HCT116 (cell line): Measurements from ENCODE around the gene ZFP36.

Experiments
- CEBPB ChIP-seq: IDR thresholded peaks from 2 replicates; pipeline ENCODE4 v1.6.1; 2012; ENCODE audit warnings: low read depth
- CTCF ChIP-seq, 3 experiments: fragments of 200-600 bp in 1 of 3; sonication (generic) in 1 of 3; IDR thresholded peaks in 2 of 3; conservative IDR thresholded peaks in 1 of 3; 2 replicates each; pipeline ENCODE4 v1.5.1; 2012 to 2017; ENCODE audit warnings: low read depth in 2 of 3, low read length in 2 of 3, antibody characterized with exemption in 1 of 3, borderline replicate concordance in 1 of 3, control low read depth in 1 of 3, mild to moderate bottlenecking in 1 of 3, mixed read lengths in 1 of 3, mixed run types in 1 of 3, moderate library complexity in 1 of 3; ENCODE audit not compliant: insufficient read depth in 1 of 3
- ELF1 ChIP-seq: IDR thresholded peaks from 2 replicates; pipeline ENCODE4 v1.6.1; 2012; ENCODE audit warnings: low read depth, borderline replicate concordance
- EZH2phosphoT487 ChIP-seq: fragments of 200-600 bp; IDR thresholded peaks from 2 replicates; pipeline ENCODE4 v1.6.1; 2018; ENCODE audit warnings: antibody characterized with exemption, borderline replicate concordance
- JUND ChIP-seq: IDR thresholded peaks from 2 replicates; pipeline ENCODE4 v1.6.1; 2012
- POLR2A ChIP-seq: IDR thresholded peaks from 2 replicates; pipeline ENCODE4 v1.7.0; 2011; ENCODE audit warnings: borderline replicate concordance; ENCODE audit not compliant: insufficient read depth, insufficient read length; ENCODE audit errors: extremely low read depth
- POLR2AphosphoS5 ChIP-seq: IDR thresholded peaks from 2 replicates; pipeline ENCODE4 v1.6.1; 2011; ENCODE audit warnings: mild to moderate bottlenecking, low read depth, low read length, moderate library complexity
- TCF7L2 ChIP-seq: IDR thresholded peaks from 2 replicates; pipeline ENCODE4 v1.7.0; 2011; ENCODE audit warnings: borderline replicate concordance, inconsistent platforms; ENCODE audit not compliant: insufficient read depth, insufficient read length; ENCODE audit errors: extremely low read depth
- YY1 ChIP-seq: IDR thresholded peaks from 2 replicates; pipeline ENCODE4 v1.6.1; 2011; ENCODE audit warnings: low read length, low read depth, moderate library complexity, mild to moderate bottlenecking; ENCODE audit not compliant: insufficient replicate concordance; ENCODE audit errors: extremely low read depth

GRCh38 chr19:39417463-39418181, 11.0 kb downstream of the ZFP36 start:
- TF ChIP-seq YY1: no peak
- TF ChIP-seq EZH2phosphoT487: no peak
- TF ChIP-seq ELF1: no peak
- no peak for TF ChIP-seq JUND
- no peak for TF ChIP-seq POLR2AphosphoS5
- TF ChIP-seq POLR2A: no peak
- no peak for TF ChIP-seq CTCF (IDR thresholded peaks at IDR 0.05 in 2 of 3, conservative IDR thresholded peaks at IDR 0.05 in 1 of 3; ENCODE audit: borderline replicate concordance in 1 of 3, insufficient read depth in 1 of 3, low read depth in 2 of 3, low read length in 2 of 3)
- TF ChIP-seq TCF7L2: no peak
- TF ChIP-seq CEBPB: no peak
